ENCODE data around the gene TARDBP.
"Not testable (repeated sequence)": the region's sequence is repeated elsewhere in the genome, so short reads cannot be mapped to it uniquely, and the experiment has no call there.

The TARDBP gene

DNA sequence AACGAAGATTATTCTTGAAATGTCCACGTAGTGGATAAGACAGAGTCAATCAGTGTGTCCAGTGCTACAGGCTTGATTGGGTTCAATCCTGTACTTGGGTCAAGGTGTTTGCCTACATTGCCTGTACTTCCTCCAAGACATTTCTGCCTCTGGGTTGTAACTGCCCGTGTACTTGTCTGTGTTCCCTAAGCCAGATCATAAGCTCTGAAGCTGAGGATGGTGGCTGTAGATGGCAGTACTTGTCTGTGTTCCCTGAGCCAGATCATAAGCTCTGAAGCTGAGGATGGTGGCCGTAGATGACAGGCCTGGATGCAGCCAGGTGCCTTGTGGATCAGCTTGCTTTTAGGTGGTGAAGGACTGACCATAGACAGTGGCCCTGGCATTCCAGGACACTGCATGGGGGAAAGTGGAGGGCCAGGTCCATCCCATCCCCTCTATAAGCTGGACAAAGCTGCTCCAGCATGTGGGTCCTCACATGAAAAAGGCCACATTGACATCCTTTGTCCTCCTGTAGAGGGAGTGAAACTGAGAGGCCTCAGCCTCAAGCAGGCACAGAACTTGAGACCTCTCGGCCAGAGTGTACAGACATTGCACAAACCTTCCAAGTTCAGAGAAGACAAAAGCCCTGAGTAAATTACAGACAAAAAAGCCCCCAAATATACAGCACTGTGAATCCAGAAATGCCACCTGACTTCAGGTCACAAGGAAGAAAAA lies 49.4 kb downstream of the TARDBP start:
- no peak for DNase-seq

DNA sequence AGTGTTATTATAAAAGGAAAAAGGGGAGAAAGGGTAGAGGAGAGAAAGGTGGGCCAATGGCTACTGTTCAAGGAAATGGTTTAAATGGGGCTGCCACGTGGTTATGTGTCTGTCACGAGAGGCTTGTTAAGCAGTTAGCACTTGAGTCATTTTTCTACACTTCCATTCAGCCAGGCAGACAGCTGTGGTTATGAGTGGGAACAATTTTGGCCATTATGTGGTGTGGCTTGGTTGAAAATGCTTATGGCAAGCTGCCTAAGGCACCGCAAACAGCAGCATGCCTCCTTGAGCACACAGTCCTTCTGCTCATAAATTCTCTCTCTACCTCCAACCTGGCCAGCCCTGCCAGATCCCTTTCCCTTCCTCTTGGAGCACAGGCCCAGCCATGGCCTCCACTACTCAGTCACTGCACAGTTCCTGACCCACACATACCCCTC lies 50.5 kb downstream of the TARDBP start:
- DNase-seq = no peak

DNA sequence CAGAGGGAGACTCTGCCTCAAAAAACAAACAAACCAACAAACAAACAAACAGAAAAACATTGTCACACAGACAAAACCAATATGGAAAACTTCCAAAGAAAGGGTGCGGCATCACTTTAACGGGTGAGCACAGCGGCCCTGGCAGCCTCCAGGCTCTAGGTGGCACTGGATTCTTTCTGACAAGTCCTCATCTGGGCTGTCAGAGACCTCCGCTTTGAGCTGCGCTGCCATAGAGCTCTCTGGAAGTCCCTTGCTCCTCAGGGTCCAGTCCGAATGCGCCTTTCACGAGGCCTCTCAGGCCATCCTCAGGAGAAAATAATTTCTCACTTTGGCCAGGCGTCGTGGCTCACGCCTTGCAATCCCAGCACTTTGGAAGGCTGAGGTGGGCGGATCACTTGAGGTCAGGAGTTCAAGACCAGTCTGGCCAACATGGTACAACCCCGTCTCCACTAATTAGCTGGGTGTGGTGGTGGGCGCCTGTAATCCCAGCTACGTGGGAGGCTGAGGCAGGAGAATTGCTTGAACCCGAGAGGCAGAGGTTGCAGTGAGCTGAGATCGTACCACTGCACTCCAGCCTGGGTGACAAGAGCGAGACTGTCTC lies 51.6 kb downstream of the TARDBP start:
- DNase-seq = not testable (repeated sequence)

DNA sequence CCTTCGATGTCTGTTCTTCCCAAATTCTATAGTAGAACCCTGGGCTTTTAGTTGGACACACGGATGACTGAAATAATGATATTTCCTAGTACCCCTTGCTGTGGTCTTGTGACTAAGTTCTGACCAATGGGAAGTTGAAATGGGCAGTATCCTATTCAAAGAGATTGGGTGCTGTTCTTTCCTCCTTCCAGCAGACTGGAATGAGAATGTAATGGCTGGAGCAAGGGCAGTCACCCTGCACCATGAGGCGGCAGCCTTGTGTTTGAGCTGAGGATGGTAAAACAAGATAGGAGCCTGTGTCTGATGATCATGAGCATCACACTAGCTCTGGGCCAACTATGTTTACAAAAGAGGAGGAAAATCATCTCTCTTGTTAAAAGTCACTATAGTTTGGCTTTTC lies 52.5 kb downstream of the TARDBP start:
- DNase-seq = no peak

DNA sequence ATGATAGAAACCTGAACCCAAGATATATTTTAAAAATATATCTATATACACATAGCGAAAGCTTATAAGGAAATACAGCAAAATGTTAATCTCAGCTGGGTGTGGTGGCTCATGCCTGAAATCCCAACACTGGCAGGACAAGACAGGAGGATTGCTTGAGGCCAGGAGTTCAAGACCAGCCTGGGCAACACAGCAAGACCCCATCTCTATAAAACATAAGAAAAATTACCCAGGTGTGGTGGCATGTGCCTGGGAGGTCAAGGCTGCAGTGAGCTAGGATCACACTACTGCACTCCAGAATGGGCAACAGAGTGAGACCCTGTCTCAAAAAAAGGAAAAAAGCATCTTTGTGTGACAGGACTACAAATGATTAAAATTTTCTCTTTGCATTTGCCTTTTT lies 53.3 kb downstream of the TARDBP start:
- DNase-seq = no peak

DNA sequence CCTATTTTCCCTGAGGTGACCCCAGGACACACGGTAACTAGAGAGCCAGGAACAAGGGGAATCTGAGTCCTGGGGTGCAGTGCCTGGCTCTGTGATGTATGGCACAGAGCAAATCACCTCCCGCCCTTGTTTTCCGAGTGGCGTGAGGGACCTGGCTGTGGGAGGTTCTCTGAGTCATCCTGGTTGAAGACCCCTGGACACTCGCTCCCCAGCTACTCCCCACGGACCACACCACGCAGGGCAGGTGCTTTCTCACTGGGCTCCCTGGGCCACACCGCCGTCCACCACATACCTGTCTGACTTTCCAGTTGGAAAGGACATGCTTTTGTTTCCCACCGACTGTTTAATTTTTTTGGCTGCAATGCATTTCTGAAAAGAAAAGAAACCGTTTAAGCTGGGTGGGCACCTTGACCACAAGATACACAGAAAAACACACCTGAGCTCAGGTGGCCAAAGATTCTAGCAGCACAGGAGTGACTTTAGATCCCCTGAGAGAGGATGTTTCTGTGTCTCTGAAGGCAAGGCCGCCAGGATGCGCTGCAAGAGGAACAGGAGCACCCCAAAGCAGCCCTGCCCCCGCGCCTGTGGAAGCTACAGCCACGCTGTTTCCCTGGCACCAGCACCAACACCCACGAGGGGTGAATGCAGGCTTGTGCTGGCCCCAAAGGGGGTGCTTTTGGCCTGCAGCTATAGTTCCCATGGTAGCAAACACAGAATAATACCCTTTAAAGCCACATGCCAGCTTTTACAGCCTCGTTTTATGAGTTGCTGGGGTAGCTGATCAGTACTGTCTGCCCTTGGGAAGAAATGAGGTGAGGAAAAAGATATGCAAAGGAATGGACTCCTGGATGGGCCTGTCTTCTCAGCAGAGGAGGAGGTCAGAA lies 55.5 kb downstream of the TARDBP start:
- no peak for DNase-seq

DNA sequence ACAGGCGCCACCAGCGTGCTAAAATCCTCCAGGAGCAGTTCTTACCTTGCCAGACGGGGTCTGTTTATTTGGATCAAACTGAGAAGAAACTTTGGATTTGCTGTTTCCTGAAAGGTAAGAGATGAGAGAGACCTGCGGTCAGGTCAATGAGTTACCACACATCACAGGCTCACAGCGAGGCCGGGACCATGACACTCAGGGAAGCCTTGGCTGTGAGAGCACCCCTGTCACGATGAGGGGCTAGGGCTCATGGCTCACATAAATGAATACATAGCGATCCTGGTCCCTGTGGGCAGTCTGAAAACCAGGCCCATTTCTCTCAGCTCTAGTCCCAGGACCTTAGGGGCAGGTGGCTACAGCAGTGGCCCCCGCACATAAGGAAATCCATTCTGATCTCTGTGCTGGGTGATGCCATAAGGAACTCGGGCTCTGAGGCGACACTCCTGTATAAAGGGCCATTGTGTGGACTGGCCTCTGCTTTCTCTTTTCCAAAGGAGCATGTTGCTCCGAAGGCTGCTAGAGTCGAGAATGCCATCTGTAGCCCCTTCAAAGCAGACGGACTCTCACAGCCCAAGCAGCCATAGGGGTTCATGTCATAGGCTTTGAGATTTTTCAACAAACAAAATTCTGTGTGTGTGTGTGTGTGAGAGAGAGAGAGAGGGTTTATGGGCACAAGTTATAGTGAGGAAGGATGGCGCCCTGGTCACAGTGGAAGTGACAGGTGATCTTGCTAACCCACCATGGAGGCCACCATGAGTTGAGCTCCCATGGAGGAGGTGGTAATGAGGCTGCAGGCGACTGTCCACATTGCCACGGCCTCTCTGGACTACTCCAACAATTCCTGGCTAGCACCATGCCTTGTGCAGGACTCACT lies 56.4 kb downstream of the TARDBP start:
- DNase-seq = no peak

DNA sequence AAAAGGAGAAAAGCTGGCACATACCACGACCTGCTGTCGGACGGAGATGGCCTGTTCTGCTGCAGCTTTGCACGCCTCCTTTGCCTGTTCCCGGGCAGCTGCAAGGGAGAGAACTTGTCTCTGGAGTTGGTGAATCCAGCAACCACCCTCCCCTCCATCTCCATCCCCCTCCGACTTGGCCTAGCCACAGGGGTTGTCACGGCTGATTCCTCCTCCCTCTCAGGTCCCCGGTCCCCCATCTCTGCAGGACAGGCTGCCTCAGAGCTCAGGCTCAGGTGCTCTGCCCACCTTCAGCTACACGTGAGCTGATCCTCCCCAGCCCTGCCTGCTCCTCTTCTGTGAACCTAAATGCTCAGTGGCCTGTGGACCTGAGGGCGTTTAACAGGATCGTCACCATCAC lies 58.4 kb downstream of the TARDBP start:
- no peak for DNase-seq

DNA sequence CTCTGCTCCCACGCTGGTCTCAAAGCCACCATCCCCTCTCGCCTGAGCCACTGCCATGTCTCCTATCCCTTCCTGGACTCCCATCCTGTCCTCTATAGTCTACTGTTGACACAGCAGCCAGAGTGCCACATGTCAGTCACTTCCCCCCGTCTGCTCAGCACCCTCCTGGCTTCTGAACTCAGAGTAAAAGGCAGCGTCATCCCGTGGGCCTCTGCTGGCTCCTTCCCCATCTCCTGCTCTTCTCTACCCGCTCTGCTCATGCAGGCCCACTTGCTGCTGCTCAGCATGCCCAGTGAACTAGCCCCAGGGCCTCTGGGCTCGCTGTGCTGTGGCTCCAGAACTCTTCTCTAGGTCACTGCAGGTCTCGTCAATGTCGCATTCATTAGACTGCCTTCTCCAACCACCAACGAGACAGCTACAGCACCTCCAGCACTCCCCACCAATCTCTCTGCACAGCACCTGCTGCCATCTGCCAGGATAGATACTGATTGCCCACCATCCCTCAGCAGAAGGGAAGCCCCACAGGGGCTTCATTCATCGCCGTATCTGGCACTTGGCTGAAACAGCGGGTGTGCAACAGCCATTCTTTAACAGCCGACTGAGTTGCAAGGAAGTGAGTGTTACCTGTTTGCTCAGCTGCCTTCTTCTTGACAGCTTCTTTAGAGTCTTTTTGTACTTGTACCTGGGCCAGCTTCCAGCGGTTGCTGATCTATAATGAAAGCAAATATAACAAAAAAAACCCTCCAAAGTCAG lies 59.2 kb downstream of the TARDBP start:
- no peak for DNase-seq

DNA sequence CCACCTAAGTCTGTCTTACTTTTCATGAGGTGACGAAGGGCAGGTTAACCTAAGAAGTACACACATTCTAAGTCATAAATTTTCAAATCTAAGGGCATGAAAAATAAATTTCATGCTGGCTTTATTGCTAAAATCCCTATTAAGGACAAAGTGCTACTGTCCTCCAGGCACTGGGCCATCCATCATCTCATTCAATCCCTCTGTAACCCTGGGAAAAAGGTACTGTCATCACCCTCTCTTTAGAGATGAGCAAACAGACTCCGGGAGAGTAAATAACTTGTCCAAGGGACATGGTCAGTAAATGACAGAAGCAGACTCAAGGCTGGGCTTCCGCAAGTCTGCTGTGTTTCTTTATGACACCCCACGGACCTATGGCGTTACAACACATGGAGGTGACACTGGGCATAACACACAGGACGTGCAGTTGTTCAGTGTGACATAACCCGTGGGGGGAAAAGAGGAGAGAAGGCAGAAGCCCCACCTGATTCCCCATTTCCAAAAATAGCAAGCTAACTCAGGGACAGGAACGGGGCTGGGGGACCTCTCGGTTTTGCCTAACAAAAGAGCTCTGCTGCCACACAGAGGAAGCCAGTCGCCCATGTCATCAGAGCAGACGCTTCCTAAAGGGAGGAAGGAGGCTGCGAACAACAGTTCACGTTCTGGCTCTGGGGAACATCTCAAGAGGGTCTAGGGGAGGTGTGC lies 59.9 kb downstream of the TARDBP start:
- DNase-seq = no peak

DNA sequence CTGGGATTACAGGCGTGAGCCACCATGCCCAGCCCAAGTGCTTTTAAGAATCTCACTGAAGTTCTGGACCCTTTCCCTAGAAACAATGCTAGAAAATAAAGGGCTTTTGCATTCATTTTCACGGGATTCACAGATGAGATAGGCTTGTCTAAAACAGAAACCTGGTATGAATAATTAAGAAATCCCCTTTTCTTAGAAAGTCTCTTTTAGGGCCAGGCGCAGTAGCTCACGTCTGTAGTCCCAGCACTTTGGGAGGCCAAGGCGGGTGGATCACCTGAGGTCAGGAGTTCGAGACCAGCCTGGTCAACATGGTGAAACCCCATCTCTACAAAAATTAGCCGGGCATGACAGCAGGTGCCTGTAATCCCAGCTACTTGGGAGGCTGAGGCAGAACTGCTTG lies 60.9 kb downstream of the TARDBP start:
- DNase-seq = not testable (repeated sequence)

Data from cortex of kidney (tissue), 1 donor.